ENCODE measurements around the gene BIK.

DNA sequence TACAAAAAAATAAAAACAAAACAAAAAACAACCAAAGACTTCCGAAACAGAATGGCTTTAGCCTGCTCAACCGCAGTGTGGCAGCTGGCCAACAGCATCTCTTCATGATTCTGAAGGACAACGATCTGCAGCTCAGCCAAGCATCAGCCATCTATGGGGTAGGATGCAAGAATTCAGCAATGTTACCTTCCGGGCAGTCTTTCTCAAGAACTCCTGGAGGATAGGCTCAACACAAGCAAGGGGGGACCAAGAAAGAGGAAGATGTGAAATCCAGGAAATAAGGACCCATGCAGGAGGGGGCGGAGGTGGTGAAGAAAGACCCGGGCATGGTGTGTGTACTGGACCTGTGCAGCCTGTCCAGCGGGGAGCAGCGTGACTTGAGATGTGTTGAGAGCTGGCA is 37.3 kb downstream of the BIK start:
- TF ChIP-seq CTCF (IDR thresholded peaks at IDR 0.05) (no peak), ZFX (IDR thresholded peaks at IDR 0.05; ENCODE audit: borderline replicate concordance) (no peak)
